ENCODE measurements around the gene CCR8.

CCR8 gene

DNA sequence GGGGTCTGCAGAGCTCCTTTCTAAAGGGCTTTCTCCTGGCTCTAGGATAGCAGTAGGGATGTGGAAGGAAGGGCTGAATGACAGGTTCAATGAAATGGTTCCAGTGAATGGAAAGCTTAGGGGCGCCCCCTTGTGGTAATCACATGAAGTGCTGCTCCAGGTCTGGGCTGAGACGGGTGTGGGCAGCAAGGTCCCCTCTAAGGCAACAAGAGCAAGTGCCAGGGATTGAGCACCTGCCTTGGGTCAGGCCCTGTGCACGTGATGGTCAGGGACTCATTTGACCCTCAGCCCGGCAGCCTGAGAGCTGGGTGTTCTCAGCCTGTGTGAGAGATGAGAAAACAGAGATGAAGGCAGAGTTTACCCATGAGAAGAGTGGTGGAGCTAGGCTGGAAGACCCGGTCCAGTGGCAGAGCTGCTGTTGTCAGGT is 37.6 kb upstream of the CCR8 start:
- Histone ChIP-seq H2BK120ac (ENCODE audit: low read depth, low read length) (no peak overlapping the region), H3K23ac (ENCODE audit: low read length in 2 of 2) (no peak overlapping the region), H2BK5ac (ENCODE audit: low read depth, low read length, poor library complexity, severe bottlenecking) (no peak overlapping the region), H3K18ac (ENCODE audit: low read depth in 1 of 2, low read length in 2 of 2) (no peak overlapping the region), H4K8ac (ENCODE audit: low read length) (no peak overlapping the region), H2BK15ac (ENCODE audit: low read depth, poor library complexity, severe bottlenecking) (no peak overlapping the region), H2AFZ (ENCODE audit: low read depth, low read length) (no peak overlapping the region), H3K4ac (ENCODE audit: low read depth in 1 of 2, low read length in 2 of 2) (no peak overlapping the region), H3K79me1 (replicated peaks; ENCODE audit: low read length, poor library complexity, severe bottlenecking) (no peaks in the 10 kb centered on the region), H3K4me2 (ENCODE audit: low read length, poor library complexity, severe bottlenecking) (no peak overlapping the region), H3K9me3 (ENCODE audit: control insufficient read depth, low read length) (no peaks in the 10 kb centered on the region), H3K4me3 (ENCODE audit: insufficient read depth in 1 of 2, low read depth in 1 of 2, low read length in 2 of 2) (no peak overlapping the region), H3K14ac (ENCODE audit: low read length in 2 of 2) (no peak overlapping the region), H3K4me1 (ENCODE audit: control insufficient read depth, insufficient read depth, low read depth, low read length) (peaks cover 5% of the 10 kb centered on the region), H3K27ac (ENCODE audit: low read length, poor library complexity, severe bottlenecking) (no peak overlapping the region), H2AK5ac (ENCODE audit: low read length, severe bottlenecking) (no peak overlapping the region), H4K91ac (ENCODE audit: low read length) (no peak overlapping the region), H3K36me3 (ENCODE audit: control insufficient read depth in 1 of 2, insufficient read depth in 2 of 2, low read depth in 1 of 2, low read length in 2 of 2) (no peaks in the 10 kb centered on the region), H2BK12ac (ENCODE audit: low read length in 2 of 2) (no peak overlapping the region), H3K27me3 (ENCODE audit: control insufficient read depth in 1 of 2, insufficient read depth in 1 of 2, low read length in 2 of 2) (peaks cover 0 to 3% of the 10 kb centered on the region in 2 experiments), H3K9ac (ENCODE audit: low read length) (no peak overlapping the region)
- 27% methylated on average over 5 of the region's 5 CpGs for WGBS
- peak; percentile 69 for DNase-seq

DNA sequence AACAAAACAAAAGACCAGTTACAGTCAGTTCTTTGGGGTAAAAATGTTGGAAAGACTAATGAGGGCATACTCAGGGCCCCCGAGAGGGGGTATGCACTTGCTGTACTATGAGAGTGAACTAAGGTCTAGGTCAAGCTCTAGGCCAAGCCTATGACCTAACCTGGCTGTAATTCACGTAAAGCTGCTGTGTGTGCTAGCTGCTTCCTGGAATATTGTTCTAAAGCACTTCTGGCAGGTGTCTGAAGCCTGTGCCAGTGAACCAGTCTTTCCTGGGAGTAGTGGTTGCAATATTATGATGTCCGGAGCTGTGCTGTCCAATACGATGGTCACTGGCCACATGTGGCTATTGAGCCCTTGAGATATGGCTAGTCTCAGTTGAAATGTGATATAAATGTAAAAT is 36.5 kb upstream of the CCR8 start:
- H2BK15ac ChIP-seq (ENCODE audit: low read depth, poor library complexity, severe bottlenecking), result no peak overlapping the region
- no peaks in the 10 kb centered on the region for H3K36me3 ChIP-seq (ENCODE audit: control insufficient read depth in 1 of 2, insufficient read depth in 2 of 2, low read depth in 1 of 2, low read length in 2 of 2)
- H3K79me1 ChIP-seq (replicated peaks; ENCODE audit: low read length, poor library complexity, severe bottlenecking), result no peaks in the 10 kb centered on the region
- no peak overlapping the region for H3K9ac ChIP-seq (ENCODE audit: low read length)
- no peak overlapping the region for H2AK5ac ChIP-seq (ENCODE audit: low read length, severe bottlenecking)
- no peak overlapping the region for H3K14ac ChIP-seq (ENCODE audit: low read length in 2 of 2)
- no peak overlapping the region for H3K4ac ChIP-seq (ENCODE audit: low read depth in 1 of 2, low read length in 2 of 2)
- H3K27ac ChIP-seq (ENCODE audit: low read length, poor library complexity, severe bottlenecking), result no peak overlapping the region
- H4K8ac ChIP-seq (ENCODE audit: low read length), result no peak overlapping the region
- no peaks in the 10 kb centered on the region for H3K9me3 ChIP-seq (ENCODE audit: control insufficient read depth, low read length)
- 80% methylated on average over 4 of the region's 4 CpGs for WGBS
- H3K4me1 ChIP-seq (ENCODE audit: control insufficient read depth, insufficient read depth, low read depth, low read length), result peaks cover 5% of the 10 kb centered on the region
- no peak for DNase-seq
- no peak overlapping the region for H2BK12ac ChIP-seq (ENCODE audit: low read length in 2 of 2)
- no peaks in the 10 kb centered on the region for H3K27me3 ChIP-seq (ENCODE audit: control insufficient read depth in 1 of 2, insufficient read depth in 1 of 2, low read length in 2 of 2)
- H3K18ac ChIP-seq (ENCODE audit: low read depth in 1 of 2, low read length in 2 of 2), result no peak overlapping the region
- no peak overlapping the region for H3K4me3 ChIP-seq (ENCODE audit: insufficient read depth in 1 of 2, low read depth in 1 of 2, low read length in 2 of 2)
- H2BK5ac ChIP-seq (ENCODE audit: low read depth, low read length, poor library complexity, severe bottlenecking), result no peak overlapping the region
- no peak overlapping the region for H3K4me2 ChIP-seq (ENCODE audit: low read length, poor library complexity, severe bottlenecking)
- peak overlapping the region in 1 of 2 experiments; percentile 37 for H3K23ac ChIP-seq (ENCODE audit: low read length in 2 of 2)
- no peak overlapping the region for H4K91ac ChIP-seq (ENCODE audit: low read length)
- no peak overlapping the region for H2AFZ ChIP-seq (ENCODE audit: low read depth, low read length)
- H2BK120ac ChIP-seq (ENCODE audit: low read depth, low read length), result no peak overlapping the region

- H3K79me1 ChIP-seq (replicated peaks; ENCODE audit: low read length, poor library complexity, severe bottlenecking), result no peaks in the 10 kb centered on the region
- H2AK5ac ChIP-seq (ENCODE audit: low read length, severe bottlenecking), result no peak overlapping the region
- H2BK5ac ChIP-seq (ENCODE audit: low read depth, low read length, poor library complexity, severe bottlenecking), result no peak overlapping the region
- H3K27ac ChIP-seq (ENCODE audit: low read length, poor library complexity, severe bottlenecking), result no peak overlapping the region
- no peak overlapping the region for H2AFZ ChIP-seq (ENCODE audit: low read depth, low read length)
- no peak overlapping the region for H3K4ac ChIP-seq (ENCODE audit: low read depth in 1 of 2, low read length in 2 of 2)
- H3K18ac ChIP-seq (ENCODE audit: low read depth in 1 of 2, low read length in 2 of 2), result no peak overlapping the region
- H2BK15ac ChIP-seq (ENCODE audit: low read depth, poor library complexity, severe bottlenecking), result no peak overlapping the region
- no peak overlapping the region for H3K9ac ChIP-seq (ENCODE audit: low read length)
- no peak overlapping the region for H3K4me3 ChIP-seq (ENCODE audit: insufficient read depth in 1 of 2, low read depth in 1 of 2, low read length in 2 of 2)
- no peak overlapping the region for H3K23ac ChIP-seq (ENCODE audit: low read length in 2 of 2)
- no peak overlapping the region for H3K14ac ChIP-seq (ENCODE audit: low read length in 2 of 2)
- peaks cover 7% of the 10 kb centered on the region for H3K9me3 ChIP-seq (ENCODE audit: control insufficient read depth, low read length)
- WGBS, result 55% methylated on average over 9 of the region's 10 CpGs
- H3K4me1 ChIP-seq (ENCODE audit: control insufficient read depth, insufficient read depth, low read depth, low read length), result peaks cover 5% of the 10 kb centered on the region
- no peak overlapping the region for H4K8ac ChIP-seq (ENCODE audit: low read length)
- H3K4me2 ChIP-seq (ENCODE audit: low read length, poor library complexity, severe bottlenecking), result no peak overlapping the region
- no peak overlapping the region for H4K91ac ChIP-seq (ENCODE audit: low read length)
- H2BK120ac ChIP-seq (ENCODE audit: low read depth, low read length), result no peak overlapping the region
- H3K27me3 ChIP-seq (ENCODE audit: control insufficient read depth in 1 of 2, insufficient read depth in 1 of 2, low read length in 2 of 2), result no peaks in the 10 kb centered on the region
- no peak overlapping the region for H2BK12ac ChIP-seq (ENCODE audit: low read length in 2 of 2)
- DNase-seq, result no peak
- no peaks in the 10 kb centered on the region for H3K36me3 ChIP-seq (ENCODE audit: control insufficient read depth in 1 of 2, insufficient read depth in 2 of 2, low read depth in 1 of 2, low read length in 2 of 2)
These were observed 34.9 kb upstream of the CCR8 start for GRCh38 chr3:39294446-39295183.

DNA sequence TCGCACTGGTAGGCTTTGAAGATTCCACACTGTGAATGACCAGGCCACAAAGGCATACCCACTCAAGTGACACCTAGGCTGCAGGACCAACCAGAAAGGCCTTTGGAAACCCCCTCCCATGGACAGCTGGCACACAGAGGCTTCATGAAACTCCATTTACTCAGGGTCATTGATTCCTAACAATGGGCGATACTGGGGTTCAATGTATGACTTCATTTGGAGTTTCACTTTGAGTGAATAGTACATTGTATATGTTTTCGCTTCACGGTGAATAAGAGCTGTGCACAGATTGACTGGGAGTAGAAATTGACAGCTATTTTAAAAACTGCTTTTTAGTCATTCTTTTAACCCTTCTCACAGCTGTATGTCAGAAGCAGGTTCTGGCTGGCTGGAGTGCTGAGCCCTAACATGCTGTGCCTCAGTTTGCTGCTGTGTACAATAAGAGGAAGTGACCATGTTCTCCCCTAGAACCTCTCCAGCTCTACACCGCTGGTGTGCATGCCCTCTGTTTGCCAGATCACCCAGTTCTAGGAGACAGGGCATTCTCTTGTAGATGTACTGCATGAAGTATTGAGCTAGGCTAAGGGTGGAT is 34.2 kb upstream of the CCR8 start:
- Histone ChIP-seq H2BK5ac (ENCODE audit: low read depth, low read length, poor library complexity, severe bottlenecking) (no peak overlapping the region), H3K4me2 (ENCODE audit: low read length, poor library complexity, severe bottlenecking) (no peak overlapping the region), H2BK120ac (ENCODE audit: low read depth, low read length) (no peak overlapping the region), H2AFZ (ENCODE audit: low read depth, low read length) (no peak overlapping the region), H3K4ac (ENCODE audit: low read depth in 1 of 2, low read length in 2 of 2) (no peak overlapping the region), H4K91ac (ENCODE audit: low read length) (no peak overlapping the region), H3K27ac (ENCODE audit: low read length, poor library complexity, severe bottlenecking) (no peak overlapping the region), H3K14ac (ENCODE audit: low read length in 2 of 2) (peak overlapping the region in 1 of 2 experiments; percentile 59), H3K18ac (ENCODE audit: low read depth in 1 of 2, low read length in 2 of 2) (no peak overlapping the region), H3K23ac (ENCODE audit: low read length in 2 of 2) (no peak overlapping the region), H3K4me3 (ENCODE audit: insufficient read depth in 1 of 2, low read depth in 1 of 2, low read length in 2 of 2) (no peak overlapping the region), H3K27me3 (ENCODE audit: control insufficient read depth in 1 of 2, insufficient read depth in 1 of 2, low read length in 2 of 2) (no peaks in the 10 kb centered on the region), H2AK5ac (ENCODE audit: low read length, severe bottlenecking) (no peak overlapping the region), H2BK15ac (ENCODE audit: low read depth, poor library complexity, severe bottlenecking) (no peak overlapping the region), H3K4me1 (ENCODE audit: control insufficient read depth, insufficient read depth, low read depth, low read length) (peaks cover 5% of the 10 kb centered on the region), H3K9me3 (ENCODE audit: control insufficient read depth, low read length) (peaks cover 11% of the 10 kb centered on the region), H3K79me1 (replicated peaks; ENCODE audit: low read length, poor library complexity, severe bottlenecking) (no peaks in the 10 kb centered on the region), H4K8ac (ENCODE audit: low read length) (no peak overlapping the region), H2BK12ac (ENCODE audit: low read length in 2 of 2) (no peak overlapping the region), H3K36me3 (ENCODE audit: control insufficient read depth in 1 of 2, insufficient read depth in 2 of 2, low read depth in 1 of 2, low read length in 2 of 2) (no peaks in the 10 kb centered on the region), H3K9ac (ENCODE audit: low read length) (no peak overlapping the region)
- no peak for DNase-seq
- WGBS, result 87% methylated on average over 5 of the region's 5 CpGs
